ENCODE results near the gene CMKLR1. TPM values are rescaled to one million over a fixed set of nuclear protein-coding genes. Genes with fewer than 3 reads are reported as not detected.

Gene CMKLR1
- total and polyA plus RNA-seq, 2 donors (not counting 1 experiment from before 2014, with no cell fraction given): 0.06 to 0.54 TPM

- no peak overlapping the region for H3K4me3 ChIP-seq (ENCODE audit: control extremely low read depth in 1 of 5, extremely low read depth in 1 of 5, insufficient read depth in 1 of 5, low read depth in 2 of 5, low read length in 4 of 5)
- H3K79me2 ChIP-seq (ENCODE audit: control insufficient read depth, insufficient read depth, low read length): no peaks in the 10 kb centered on the region
- no peaks in the 10 kb centered on the region for H3K4me1 Mint-ChIP-seq
- 100% methylated on average over 3 of the region's 4 CpGs for WGBS (ENCODE audit: insufficient coverage)
- no peak for DNase-seq
- H2AFZ ChIP-seq (ENCODE audit: insufficient read depth, low read depth, low read length, poor library complexity, severe bottlenecking): no peak overlapping the region
- H3K27me3 Mint-ChIP-seq: peaks cover 21% of the 10 kb centered on the region
- no peaks in the 10 kb centered on the region for H3K27me3 ChIP-seq (replicated peaks in 1 of 4; ENCODE audit: control extremely low read depth in 1 of 4, control insufficient read depth in 3 of 4, insufficient read depth in 4 of 4, low read length in 3 of 4)
- CTCF ChIA-PET: no interaction called here
- H3K9ac ChIP-seq (ENCODE audit: low read length): no peak overlapping the region
- POLR2A ChIA-PET: no interaction called here
- intact Hi-C loops (cut with micrococcal nuclease): no loop called here
- H3K4me2 ChIP-seq (replicated peaks; ENCODE audit: low read depth, low read length, poor library complexity, severe bottlenecking): no peak overlapping the region
- peaks cover 0 to 9% (median 0%) of the 10 kb centered on the region in 3 donors for H3K9me3 ChIP-seq (ENCODE audit: control extremely low read depth in 1 of 3, control insufficient read depth in 2 of 3, insufficient read depth in 1 of 3, low read length in 2 of 3)
- TF ChIP-seq CTCF (IDR thresholded peaks at IDR 0.05) (no peak), EZH2 (IDR thresholded peaks at IDR 0.05; ENCODE audit: borderline replicate concordance, insufficient read depth, low read depth, low read length, poor library complexity, severe bottlenecking) (no peak)
- ATAC-seq (ENCODE audit: low read depth): no peak
- no peaks in the 10 kb centered on the region for H4K20me1 ChIP-seq (ENCODE audit: control insufficient read depth, insufficient read depth, low read length, poor library complexity, severe bottlenecking)
- H3K4me1 ChIP-seq (ENCODE audit: control insufficient read depth in 2 of 2, insufficient read depth in 2 of 2, low read length in 2 of 2): no peaks in the 10 kb centered on the region
- no peak overlapping the region for H3K27ac Mint-ChIP-seq
- H3K9me3 Mint-ChIP-seq (ENCODE audit: insufficient read depth): no peaks in the 10 kb centered on the region
- no peaks in the 10 kb centered on the region for H3K36me3 ChIP-seq (replicated peaks in 1 of 2; ENCODE audit: control extremely low read depth in 1 of 2, control insufficient read depth in 1 of 2, extremely low read depth in 1 of 2, insufficient read depth in 2 of 2, low read length in 1 of 2)
- no peak overlapping the region for H3K27ac ChIP-seq (ENCODE audit: low read length in 2 of 2)
- H3K4me3 Mint-ChIP-seq: no peak overlapping the region
Measured at GRCh38 chr12:108299516-108299915, 39.6 kb downstream of the CMKLR1 start.

- WGBS (ENCODE audit: insufficient coverage): 90% methylated on average over 6 of the region's 6 CpGs
Measured at GRCh38 chr12:108298761-108299275, 40.3 kb downstream of the CMKLR1 start.

More at GRCh38 chr12:108298761-108299275, 40.3 kb downstream of the CMKLR1 start:
- no peak overlapping the region for H2AFZ ChIP-seq (ENCODE audit: insufficient read depth, low read depth, low read length, poor library complexity, severe bottlenecking)
- no peak for TF ChIP-seq EZH2 (IDR thresholded peaks at IDR 0.05; ENCODE audit: borderline replicate concordance, insufficient read depth, low read depth, low read length, poor library complexity, severe bottlenecking)
- TF ChIP-seq CTCF (IDR thresholded peaks at IDR 0.05): no peak
- no peak for DNase-seq
- peaks cover 22% of the 10 kb centered on the region for H3K27me3 Mint-ChIP-seq
- no peaks in the 10 kb centered on the region for H3K36me3 ChIP-seq (replicated peaks in 1 of 2; ENCODE audit: control extremely low read depth in 1 of 2, control insufficient read depth in 1 of 2, extremely low read depth in 1 of 2, insufficient read depth in 2 of 2, low read length in 1 of 2)
- no peak overlapping the region for H3K9ac ChIP-seq (ENCODE audit: low read length)
- intact Hi-C loops (cut with micrococcal nuclease): no loop called here
- no peaks in the 10 kb centered on the region for H4K20me1 ChIP-seq (ENCODE audit: control insufficient read depth, insufficient read depth, low read length, poor library complexity, severe bottlenecking)
- no peak overlapping the region for H3K4me3 Mint-ChIP-seq
- H3K27ac Mint-ChIP-seq: no peak overlapping the region
- CTCF ChIA-PET: no interaction called here
- no peak overlapping the region for H3K4me2 ChIP-seq (replicated peaks; ENCODE audit: low read depth, low read length, poor library complexity, severe bottlenecking)
- H3K9me3 Mint-ChIP-seq (ENCODE audit: insufficient read depth): no peaks in the 10 kb centered on the region
- H3K4me1 Mint-ChIP-seq: no peaks in the 10 kb centered on the region
- no peaks in the 10 kb centered on the region for H3K27me3 ChIP-seq (replicated peaks in 1 of 4; ENCODE audit: control extremely low read depth in 1 of 4, control insufficient read depth in 3 of 4, insufficient read depth in 4 of 4, low read length in 3 of 4)
- H3K4me1 ChIP-seq (ENCODE audit: control insufficient read depth in 2 of 2, insufficient read depth in 2 of 2, low read length in 2 of 2): no peaks in the 10 kb centered on the region
- H3K27ac ChIP-seq (ENCODE audit: low read length in 2 of 2): no peak overlapping the region
- POLR2A ChIA-PET: no interaction called here
- no peak for ATAC-seq (ENCODE audit: low read depth)
- H3K4me3 ChIP-seq (ENCODE audit: control extremely low read depth in 1 of 5, extremely low read depth in 1 of 5, insufficient read depth in 1 of 5, low read depth in 2 of 5, low read length in 4 of 5): no peak overlapping the region
- no peaks in the 10 kb centered on the region for H3K79me2 ChIP-seq (ENCODE audit: control insufficient read depth, insufficient read depth, low read length)
- H3K9me3 ChIP-seq (ENCODE audit: control extremely low read depth in 1 of 3, control insufficient read depth in 2 of 3, insufficient read depth in 1 of 3, low read length in 2 of 3): peaks cover 0 to 9% (median 0%) of the 10 kb centered on the region in 3 donors

All from B cell (primary cell).